Measurements from ENCODE around the gene SHH. TPM values are rescaled to one million over a fixed set of nuclear protein-coding genes. Genes with fewer than 3 reads are reported as not detected.

Gene SHH
- total and polyA plus RNA-seq, 2 of the 13 experiments (the other 11 are each of a cell fraction or from before 2014, with no cell fraction given) = 1.9 to 3.4 TPM

DNA sequence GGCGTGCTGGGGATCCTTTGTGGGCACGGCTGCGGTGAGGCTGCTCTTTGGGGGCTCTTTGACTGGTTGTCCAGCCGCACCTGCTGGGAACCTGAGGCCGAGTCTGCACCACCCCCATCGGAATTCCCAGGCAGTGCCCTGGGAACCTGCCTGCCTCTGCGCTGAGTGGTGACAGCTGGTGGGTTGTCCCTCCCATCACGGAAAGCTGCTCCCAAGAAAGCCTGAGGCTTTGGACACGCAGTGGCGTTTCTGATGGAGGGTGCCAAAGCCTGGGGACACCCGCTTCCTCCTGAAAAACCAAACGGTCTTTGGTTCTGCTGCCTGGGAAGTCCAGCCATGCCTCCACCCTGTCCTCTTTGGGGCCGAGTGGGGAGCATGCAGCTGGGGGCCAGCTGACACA, 21.4 kb upstream of the SHH start (continued):
- TF ChIP-seq LCORL (IDR thresholded peaks at IDR 0.05) (no peak), LCORL (CRISPR knock-in tag; IDR thresholded peaks at IDR 0.05) (no peak), FOXC1 (CRISPR knock-in tag; IDR thresholded peaks at IDR 0.05; ENCODE audit: borderline replicate concordance) (no peak)
- TF ChIP-seq, protein P1, sequence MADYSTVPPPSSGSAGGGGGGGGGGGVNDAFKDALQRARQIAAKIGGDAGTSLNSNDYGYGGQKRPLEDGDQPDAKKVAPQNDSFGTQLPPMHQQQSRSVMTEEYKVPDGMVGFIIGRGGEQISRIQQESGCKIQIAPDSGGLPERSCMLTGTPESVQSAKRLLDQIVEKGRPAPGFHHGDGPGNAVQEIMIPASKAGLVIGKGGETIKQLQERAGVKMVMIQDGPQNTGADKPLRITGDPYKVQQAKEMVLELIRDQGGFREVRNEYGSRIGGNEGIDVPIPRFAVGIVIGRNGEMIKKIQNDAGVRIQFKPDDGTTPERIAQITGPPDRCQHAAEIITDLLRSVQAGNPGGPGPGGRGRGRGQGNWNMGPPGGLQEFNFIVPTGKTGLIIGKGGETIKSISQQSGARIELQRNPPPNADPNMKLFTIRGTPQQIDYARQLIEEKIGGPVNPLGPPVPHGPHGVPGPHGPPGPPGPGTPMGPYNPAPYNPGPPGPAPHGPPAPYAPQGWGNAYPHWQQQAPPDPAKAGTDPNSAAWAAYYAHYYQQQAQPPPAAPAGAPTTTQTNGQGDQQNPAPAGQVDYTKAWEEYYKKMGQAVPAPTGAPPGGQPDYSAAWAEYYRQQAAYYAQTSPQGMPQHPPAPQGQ (CRISPR knock-in tag; IDR thresholded peaks at IDR 0.05; ENCODE audit: borderline replicate concordance) = no peak

DNA sequence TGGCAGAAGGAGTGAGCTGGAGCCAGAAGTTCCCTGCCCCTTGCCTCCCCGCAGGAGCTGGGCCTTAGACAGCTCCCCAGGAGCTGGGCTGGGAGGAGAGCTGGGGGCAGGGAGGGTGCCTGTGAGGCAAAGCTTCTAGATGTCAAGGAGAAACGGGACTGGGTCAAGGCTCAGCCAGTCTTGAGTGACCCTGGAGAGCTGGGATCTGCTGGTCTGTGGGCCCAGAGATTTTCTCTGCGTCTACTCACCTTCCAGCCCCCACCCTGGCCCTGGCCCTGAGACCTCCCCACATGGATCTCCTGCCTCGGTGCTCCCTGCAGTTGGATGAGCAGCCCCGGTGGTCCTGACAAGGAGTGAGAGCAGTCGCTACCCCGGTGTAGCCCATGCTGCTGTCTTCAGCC, 20.3 kb upstream of the SHH start:
- ATAC-seq (no peak; the same call in 2 of the 3 replicates), FAIRE-seq (no peak), DNase-seq (ENCODE audit: low spot score) (no peak)
- Histone ChIP-seq H3K27me3 (ENCODE audit: control insufficient read depth in 1 of 2, insufficient read depth in 2 of 2, low read length in 2 of 2) (peaks cover 7 to 51% of the 10 kb centered on the region in 2 experiments; a peak in 4 of 5 replicates), H3K9me3 (ENCODE audit: low read length) (no peaks in the 10 kb centered on the region), H4K20me1 (ENCODE audit: insufficient read depth, low read length) (no peaks in the 10 kb centered on the region), H3K4me2 (ENCODE audit: low read depth, low read length) (no peak overlapping the region), H3K36me3 (replicated peaks in 1 of 2; ENCODE audit: control insufficient read depth in 1 of 2, insufficient read depth in 2 of 2, low read length in 2 of 2) (no peaks in the 10 kb centered on the region), H3K79me2 (ENCODE audit: insufficient read depth, low read length) (no peaks in the 10 kb centered on the region), H2AFZ (ENCODE audit: low read length) (no peak overlapping the region), H3K4me3 (replicated peaks in 1 of 3; ENCODE audit: insufficient read depth in 1 of 3, low read depth in 2 of 3, low read length in 3 of 3) (no peak overlapping the region), H3K4me1 (ENCODE audit: insufficient read depth, low read length) (peaks cover 20% of the 10 kb centered on the region), H3K27ac (ENCODE audit: extremely low read length, insufficient read depth, low read length) (no peak overlapping the region), H3K9ac (ENCODE audit: insufficient read depth, low read depth, low read length) (no peak overlapping the region)
- POLR2A ChIA-PET = interaction anchor here (1.2 kb wide), 1 partner anchor 130 kb away, joined by 3 read pairs; no protein-coding TSS in a partner anchor
- WGBS (ENCODE audit: low lambda C conversion rate) = no CpG with 5 or more reads among the region's 7 CpGs
- intact Hi-C loops (cut with micrococcal nuclease; ENCODE audit: unreplicated experiment) = no loop called here
- BruUV-seq (replicated peaks) = no TSS peak
- CTCF ChIA-PET (ENCODE audit: low intra/inter-chr PET ratio, low total read pairs) = no interaction called here
- in situ Hi-C loops (cut with HindIII; ENCODE audit: extremely low pct_ligation_motif_present, low pct_unique_long_range_greater_than_20kb) = no loop called here
- no peak for TF ChIP-seq SRSF9 (IDR thresholded peaks at IDR 0.05; ENCODE audit: borderline replicate concordance, insufficient read depth, low read depth, low read length, poor library complexity, severe bottlenecking)
- TF ChIP-seq ZNF816 (CRISPR knock-in tag; IDR thresholded peaks at IDR 0.05; ENCODE audit: borderline replicate concordance) = no peak
- TF ChIP-seq HDAC6 (IDR thresholded peaks at IDR 0.05; ENCODE audit: low read depth, low read length) = no peak
- TF ChIP-seq, protein P2, sequence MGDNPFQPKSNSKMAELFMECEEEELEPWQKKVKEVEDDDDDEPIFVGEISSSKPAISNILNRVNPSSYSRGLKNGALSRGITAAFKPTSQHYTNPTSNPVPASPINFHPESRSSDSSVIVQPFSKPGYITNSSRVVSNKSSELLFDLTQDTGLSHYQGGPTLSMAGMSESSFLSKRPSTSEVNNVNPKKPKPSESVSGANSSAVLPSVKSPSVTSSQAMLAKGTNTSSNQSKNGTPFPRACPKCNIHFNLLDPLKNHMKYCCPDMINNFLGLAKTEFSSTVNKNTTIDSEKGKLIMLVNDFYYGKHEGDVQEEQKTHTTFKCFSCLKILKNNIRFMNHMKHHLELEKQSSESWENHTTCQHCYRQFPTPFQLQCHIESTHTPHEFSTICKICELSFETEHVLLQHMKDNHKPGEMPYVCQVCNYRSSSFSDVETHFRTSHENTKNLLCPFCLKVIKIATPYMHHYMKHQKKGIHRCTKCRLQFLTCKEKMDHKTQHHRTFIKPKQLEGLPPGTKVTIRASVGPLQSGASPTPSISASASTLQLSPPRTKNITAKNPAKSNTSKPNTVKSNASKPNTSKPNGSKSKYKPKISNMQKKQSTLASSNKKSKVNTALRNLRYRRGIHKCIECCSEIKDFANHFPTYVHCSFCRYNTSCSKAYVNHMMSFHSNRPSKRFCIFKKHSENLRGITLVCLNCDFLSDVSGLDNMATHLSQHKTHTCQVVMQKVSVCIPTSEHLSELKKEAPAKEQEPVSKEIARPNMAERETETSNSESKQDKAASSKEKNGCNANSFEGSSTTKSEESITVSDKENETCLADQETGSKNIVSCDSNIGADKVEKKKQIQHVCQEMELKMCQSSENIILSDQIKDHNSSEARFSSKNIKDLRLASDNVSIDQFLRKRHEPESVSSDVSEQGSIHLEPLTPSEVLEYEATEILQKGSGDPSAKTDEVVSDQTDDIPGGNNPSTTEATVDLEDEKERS (CRISPR knock-in tag; IDR thresholded peaks at IDR 0.05) = no peak
- TF ChIP-seq EEA1 (CRISPR knock-in tag; IDR thresholded peaks at IDR 0.05; ENCODE audit: borderline replicate concordance) = no peak
- TF ChIP-seq PHF21A (CRISPR knock-in tag; IDR thresholded peaks at IDR 0.05) = no peak
- TF ChIP-seq, protein P3, sequence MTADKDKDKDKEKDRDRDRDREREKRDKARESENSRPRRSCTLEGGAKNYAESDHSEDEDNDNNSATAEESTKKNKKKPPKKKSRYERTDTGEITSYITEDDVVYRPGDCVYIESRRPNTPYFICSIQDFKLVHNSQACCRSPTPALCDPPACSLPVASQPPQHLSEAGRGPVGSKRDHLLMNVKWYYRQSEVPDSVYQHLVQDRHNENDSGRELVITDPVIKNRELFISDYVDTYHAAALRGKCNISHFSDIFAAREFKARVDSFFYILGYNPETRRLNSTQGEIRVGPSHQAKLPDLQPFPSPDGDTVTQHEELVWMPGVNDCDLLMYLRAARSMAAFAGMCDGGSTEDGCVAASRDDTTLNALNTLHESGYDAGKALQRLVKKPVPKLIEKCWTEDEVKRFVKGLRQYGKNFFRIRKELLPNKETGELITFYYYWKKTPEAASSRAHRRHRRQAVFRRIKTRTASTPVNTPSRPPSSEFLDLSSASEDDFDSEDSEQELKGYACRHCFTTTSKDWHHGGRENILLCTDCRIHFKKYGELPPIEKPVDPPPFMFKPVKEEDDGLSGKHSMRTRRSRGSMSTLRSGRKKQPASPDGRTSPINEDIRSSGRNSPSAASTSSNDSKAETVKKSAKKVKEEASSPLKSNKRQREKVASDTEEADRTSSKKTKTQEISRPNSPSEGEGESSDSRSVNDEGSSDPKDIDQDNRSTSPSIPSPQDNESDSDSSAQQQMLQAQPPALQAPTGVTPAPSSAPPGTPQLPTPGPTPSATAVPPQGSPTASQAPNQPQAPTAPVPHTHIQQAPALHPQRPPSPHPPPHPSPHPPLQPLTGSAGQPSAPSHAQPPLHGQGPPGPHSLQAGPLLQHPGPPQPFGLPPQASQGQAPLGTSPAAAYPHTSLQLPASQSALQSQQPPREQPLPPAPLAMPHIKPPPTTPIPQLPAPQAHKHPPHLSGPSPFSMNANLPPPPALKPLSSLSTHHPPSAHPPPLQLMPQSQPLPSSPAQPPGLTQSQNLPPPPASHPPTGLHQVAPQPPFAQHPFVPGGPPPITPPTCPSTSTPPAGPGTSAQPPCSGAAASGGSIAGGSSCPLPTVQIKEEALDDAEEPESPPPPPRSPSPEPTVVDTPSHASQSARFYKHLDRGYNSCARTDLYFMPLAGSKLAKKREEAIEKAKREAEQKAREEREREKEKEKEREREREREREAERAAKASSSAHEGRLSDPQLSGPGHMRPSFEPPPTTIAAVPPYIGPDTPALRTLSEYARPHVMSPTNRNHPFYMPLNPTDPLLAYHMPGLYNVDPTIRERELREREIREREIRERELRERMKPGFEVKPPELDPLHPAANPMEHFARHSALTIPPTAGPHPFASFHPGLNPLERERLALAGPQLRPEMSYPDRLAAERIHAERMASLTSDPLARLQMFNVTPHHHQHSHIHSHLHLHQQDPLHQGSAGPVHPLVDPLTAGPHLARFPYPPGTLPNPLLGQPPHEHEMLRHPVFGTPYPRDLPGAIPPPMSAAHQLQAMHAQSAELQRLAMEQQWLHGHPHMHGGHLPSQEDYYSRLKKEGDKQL (CRISPR knock-in tag; IDR thresholded peaks at IDR 0.05; ENCODE audit: low read depth) = no peak
- TF ChIP-seq POLR2G (IDR thresholded peaks at IDR 0.05; ENCODE audit: low read depth, low read length) = no peak
- no peak for TF ChIP-seq TMF1 (CRISPR knock-in tag; IDR thresholded peaks at IDR 0.05; ENCODE audit: low read depth)

Data from HepG2 (cell line).